Loucy (cell line): ENCODE data around the gene SCN9A.

Experiments
- CTCF ChIP-seq: fragments of 200-600 bp; sonication (generic); conservative IDR thresholded peaks from 2 replicates; pipeline ENCODE4 v1.5.1; 2014; ENCODE audit warnings: mild to moderate bottlenecking, antibody characterized with exemption, low read length
- EZH2phosphoT487 ChIP-seq: fragments of 200-600 bp; IDR thresholded peaks from 2 replicates; pipeline ENCODE4 v1.6.1; 2018; ENCODE audit warnings: antibody characterized with exemption, mild to moderate bottlenecking, moderate library complexity, borderline replicate concordance

GRCh38 chr2:166302036-166302435 lies 73.7 kb downstream of the SCN9A start:
- TF ChIP-seq CTCF (no peak), EZH2phosphoT487 (no peak)
